HK-2 (cell line): Measurements from ENCODE around the gene ATOH1.

Source experiments
- DNase-seq: peaks from one replicate; pipeline ENCODE4 v3.0.0-alpha.2; 2018; ENCODE audit not compliant: unreplicated experiment

ATOH1 gene

DNA sequence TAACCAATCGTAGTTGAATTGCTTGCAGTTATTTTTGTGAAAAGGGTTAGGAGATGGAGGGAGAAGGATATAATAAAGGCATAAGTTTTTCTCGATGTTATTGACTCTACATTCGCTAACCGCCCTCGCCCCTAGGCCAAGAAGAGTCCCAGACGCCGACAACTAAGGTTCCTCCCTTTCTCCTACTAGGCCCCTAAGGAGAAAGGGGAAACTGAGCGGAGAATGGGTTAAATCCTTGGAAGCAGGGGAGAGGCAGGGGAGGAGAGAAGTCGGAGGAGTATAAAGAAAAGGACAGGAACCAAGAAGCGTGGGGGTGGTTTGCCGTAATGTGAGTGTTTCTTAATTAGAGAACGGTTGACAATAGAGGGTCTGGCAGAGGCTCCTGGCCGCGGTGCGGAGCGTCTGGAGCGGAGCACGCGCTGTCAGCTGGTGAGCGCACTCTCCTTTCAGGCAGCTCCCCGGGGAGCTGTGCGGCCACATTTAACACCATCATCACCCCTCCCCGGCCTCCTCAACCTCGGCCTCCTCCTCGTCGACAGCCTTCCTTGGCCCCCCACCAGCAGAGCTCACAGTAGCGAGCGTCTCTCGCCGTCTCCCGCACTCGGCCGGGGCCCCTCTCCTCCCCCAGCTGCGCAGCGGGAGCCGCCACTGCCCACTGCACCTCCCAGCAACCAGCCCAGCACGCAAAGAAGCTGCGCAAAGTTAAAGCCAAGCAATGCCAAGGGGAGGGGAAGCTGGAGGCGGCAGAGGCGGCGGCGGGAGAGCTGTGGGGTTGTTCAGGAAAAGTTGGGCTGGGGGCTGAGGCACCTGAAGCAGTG lies 5.9 kb downstream of the ATOH1 start:
- no peak for DNase-seq

DNA sequence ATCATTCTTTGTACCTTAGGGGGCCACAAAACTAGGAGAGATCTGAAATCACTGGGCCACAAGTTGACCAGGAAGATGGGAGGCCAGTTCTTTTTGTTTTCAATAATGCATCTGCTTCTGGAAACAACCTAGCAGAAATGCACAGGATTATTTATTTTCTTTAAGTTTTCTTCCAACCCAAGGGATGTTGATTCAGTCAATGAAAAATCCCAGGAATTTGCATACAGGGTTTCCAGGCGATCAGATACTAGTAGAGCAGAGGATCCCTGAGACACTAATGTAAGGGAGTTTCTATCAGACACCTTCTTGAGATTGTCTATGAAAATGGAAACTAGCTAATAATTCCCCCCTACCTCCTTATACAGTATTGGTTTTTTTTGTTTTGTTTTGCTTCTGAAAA lies 7.4 kb downstream of the ATOH1 start:
- no peak for DNase-seq

DNA sequence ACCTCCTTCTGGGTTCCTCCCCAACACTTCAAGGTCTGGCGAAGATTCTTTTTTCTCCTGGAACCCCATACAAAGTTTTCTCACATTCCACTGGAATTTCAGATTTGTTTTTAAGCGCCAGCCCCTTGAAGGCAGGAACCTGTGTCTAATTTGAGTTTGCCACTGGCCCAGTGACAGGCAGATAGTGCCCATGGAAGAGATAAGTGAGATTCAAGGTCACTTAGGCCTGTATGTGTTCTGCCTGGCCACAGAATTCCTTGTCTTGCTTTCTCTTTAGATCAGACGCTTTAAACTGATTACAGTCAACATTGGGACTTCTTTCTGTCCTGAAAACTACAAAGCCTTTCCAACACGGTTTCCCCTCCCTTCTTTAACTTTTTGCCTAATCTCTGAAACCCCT lies 11.2 kb downstream of the ATOH1 start:
- no peak for DNase-seq

DNA sequence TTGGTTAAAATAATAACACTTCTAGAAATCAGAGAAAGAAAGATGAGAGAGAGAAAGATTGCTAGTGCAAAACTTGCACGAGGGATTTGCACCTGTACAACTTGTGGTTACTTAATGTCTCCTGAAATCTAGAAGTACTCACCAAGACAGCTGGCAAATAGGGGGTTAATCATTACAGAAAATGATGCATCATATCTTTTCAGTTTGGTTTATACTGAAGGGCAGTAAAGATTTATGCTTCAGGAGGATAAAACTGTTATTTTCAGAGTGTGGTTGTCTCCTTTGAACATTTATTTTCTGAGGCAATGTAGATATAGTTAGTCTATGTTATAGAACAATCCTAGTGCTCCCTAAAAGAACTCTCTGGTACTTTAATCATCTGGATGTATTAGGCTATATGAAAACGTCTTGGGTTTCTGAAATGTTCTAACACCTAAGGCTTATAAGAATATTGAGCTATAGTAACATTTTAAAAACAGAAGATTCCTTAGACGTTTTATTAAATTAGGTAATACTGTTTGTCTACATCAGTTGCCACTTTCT lies 13.3 kb downstream of the ATOH1 start:
- no peak for DNase-seq

DNA sequence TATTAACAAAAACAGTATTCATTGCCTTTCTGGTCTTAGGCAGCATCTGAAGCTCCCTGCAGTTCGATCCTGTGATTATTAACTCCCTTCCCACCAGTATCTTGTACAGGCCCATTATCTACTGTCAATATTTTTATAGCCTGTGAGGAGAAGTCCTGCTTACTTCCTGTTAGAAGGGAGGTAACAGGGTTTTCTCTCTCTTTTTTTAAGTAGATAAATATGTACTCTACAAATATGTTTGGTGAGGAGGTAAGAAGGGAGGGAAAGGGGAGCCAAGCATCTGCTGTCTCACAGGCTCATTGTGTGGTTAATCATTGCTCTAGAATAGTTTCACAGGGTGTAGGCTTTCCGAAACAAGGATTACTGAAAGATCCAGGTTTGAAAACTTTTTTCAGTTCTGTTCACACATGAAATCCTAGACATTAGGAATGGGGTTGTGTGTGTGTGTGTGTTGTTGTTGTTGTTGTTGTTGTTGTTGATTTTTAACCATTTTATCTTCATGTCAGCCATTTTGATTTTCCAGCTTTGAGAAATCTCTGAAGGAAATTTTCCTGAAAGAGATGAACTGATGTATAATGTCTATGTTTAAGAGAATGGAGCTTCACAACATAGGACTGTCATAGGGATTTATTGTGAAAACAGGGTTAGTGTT lies 14.2 kb downstream of the ATOH1 start:
- no peak for DNase-seq

DNA sequence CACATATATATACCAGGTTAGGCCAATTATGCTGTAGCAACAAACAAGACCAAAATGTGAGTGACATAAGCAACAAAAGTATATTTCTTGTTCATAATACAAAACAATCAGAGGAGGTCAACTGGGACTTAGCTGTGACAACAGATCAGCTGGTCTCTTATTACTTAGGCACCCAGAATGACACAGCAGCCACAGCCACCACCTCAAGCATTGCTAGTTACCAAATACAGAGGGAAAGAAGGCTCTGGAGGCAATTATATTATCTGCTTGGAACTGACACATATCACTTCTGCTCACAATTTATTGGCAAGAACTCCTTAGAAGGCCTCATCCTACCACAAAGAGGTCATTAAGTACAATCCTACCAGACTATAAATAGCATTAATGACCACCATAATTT lies 15.2 kb downstream of the ATOH1 start:
- no peak for DNase-seq

DNA sequence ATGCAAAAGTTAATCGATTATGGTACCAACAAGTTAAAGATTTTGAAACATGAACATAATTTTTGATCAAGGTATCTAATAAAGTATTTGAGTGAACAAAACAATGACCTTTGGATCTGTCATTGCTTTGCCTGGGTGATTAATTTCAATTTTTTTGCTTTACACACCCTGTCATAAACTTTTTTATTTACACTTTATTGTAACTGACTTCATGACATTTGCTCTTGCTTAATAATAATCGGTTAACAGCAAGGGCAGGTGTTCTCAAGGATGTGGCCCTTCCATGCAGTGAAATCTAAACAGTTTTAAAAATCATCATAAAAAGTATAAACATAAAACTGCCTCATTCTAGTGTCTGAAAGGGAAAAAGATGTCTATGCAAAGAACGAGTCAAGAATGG lies 24.1 kb downstream of the ATOH1 start:
- DNase-seq: no peak

DNA sequence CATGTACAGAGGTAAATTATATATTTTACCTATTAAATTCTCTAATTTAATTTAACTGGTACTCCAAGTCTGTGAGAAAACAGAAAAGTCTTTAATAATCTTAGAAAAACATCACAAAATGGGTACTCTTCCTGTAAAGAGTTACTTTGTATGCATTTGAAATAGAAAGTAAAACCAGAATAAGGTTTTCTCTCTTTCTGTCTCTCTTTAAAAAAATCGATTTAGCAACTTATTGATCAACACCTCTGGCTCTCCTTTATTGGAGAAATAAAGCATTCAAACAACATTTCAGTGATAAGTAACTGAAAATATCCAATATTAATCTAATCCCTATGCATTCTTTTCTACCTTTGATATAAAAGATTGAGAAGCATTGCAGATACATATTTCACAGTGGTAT lies 27.4 kb downstream of the ATOH1 start:
- no peak for DNase-seq

DNA sequence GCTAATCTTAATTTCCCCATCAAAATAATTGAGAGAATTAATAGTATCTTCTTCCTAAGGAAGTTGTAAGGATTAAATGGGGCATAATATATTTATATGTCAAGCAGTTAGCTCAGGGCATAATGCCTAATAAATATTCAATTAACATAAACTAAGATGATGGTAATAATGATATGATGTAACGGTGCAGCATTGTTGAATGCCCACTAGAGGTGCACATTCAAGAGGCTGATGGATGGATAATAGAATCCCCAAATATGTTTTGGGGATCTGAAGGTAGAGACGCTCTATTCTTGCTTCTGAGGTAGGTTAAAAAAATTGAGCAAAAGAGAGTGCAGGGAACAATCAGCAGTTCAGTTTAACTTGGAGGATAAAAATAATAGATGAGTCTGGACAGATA lies 37.1 kb downstream of the ATOH1 start:
- DNase-seq: no peak

DNA sequence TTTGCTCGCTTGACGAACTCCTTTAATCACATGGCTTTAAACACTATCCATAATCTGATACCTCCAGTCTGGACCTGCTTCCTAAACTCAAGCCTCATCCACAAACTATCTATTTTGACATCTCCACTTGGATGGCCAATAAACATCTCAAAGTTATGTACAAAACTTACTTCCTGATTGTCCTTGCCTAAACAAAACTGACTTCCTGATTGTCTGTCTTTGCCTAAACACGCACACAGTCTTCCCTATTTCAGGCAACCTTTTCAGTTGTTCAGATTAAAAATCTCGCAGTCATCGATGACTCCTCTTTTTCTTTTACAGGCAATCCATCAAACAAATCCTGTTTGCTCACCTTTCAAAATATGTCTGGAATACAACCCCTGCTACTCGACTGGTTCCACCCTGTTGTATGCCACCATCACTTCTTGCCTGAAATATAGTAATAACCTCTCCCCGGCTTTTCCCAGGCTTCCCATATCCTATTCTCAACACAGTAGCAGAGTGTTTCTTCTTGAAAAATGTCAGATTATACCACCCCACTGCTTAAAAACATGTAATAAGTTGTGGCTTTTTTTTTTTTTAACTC lies 39.0 kb downstream of the ATOH1 start:
- no peak for DNase-seq

DNA sequence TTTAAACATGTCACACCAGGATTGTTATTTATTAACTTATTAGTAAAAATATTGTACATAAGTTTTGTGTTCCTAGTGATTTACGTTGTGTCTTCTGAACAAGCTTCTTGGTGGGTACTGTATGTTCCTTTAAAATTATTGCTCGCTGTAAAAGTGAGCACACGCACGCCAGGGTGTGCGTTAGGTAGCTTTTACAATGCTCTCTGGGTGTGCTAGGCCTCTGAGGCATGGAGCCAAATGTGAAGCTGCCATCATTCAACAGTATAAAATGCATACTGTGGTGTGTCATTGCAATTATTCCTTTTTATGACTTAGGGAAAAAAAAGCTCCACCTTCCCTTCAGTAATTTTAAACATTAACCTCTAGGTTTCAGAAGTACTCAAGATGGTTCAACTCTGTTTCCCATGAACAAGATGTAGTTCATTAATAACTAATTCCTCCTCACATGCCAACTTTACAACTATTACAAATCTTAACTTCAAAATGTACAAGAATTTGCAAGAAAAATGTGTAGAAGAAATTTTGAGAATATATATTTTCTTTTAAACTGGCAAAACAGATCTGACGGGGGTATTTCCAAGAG lies 42.4 kb downstream of the ATOH1 start:
- DNase-seq: no peak

DNA sequence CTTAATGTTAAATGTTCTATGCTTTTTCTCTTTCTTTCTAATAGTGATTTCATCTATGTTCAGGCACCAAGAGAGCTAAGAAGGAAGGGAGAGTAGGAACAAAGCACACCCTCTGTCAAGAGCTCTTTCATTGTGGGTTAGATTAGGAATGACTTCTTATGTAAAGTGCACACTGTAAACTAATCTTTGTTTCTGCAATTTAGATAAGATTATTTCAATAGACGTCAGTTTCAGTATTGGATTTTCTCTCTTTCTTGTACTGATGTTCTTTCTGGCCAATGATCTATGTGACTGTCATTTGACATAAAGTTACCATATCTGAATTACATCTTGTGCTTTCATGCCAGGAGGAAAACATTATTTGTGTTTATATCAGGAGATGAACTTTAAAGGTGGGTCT lies 48.2 kb downstream of the ATOH1 start:
- DNase-seq: no peak

DNA sequence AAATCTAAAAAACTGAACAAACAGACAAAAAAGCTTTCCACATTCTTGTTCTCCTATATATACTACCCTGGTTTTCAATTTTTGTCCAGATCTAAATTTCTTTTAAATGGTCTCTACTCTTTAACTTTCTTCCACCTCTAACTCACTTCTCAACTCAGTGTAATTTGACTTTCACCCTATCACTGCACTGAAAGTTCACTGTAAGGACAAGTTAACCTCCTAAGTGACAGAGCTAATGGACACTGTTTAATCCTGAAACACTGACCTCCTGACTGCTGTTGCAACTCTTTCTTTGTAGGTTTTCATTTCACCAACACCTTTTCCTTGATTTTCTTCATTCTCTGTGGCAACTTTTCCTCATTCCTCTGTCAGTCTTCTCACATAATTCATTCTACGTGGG lies 50.0 kb downstream of the ATOH1 start:
- DNase-seq: no peak

DNA sequence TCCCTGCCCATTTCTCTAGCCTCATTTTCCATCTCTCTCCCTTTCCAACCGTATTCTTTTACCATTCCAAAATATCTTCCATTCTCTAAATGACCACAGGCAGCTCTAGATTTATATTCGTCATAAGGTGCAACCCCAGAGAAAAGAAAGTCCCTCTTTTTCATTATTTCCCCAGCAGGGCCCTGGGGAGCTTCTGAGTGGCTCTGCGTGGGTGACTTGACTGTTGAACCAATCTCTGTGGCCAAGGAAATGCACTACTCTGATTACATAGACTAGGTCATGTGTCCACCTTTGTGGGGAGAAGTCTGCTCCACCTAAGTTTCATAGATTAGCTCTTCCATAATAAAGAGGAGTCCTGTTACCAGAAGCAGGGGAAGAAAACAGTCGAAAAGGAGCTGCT lies 51.4 kb downstream of the ATOH1 start:
- DNase-seq: no peak
